HepG2 (cell line): ENCODE measurements around the gene HNRNPR. TPM values are rescaled to one million over a fixed set of nuclear protein-coding genes. Genes with fewer than 3 reads are reported as not detected.

Source experiments
- CREB1 ChIP-seq, 2 experiments: fragments of 450-650 bp in 1 of 2; IDR thresholded peaks; 2 replicates each; pipeline ENCODE4 v1.6.1; 2016 to 2017; ENCODE audit warnings: control low read depth in 1 of 2, mild to moderate bottlenecking in 1 of 2, missing compliant biosample characterization in 1 of 2, missing genetic modification characterization in 1 of 2
- FOSL2 ChIP-seq: sonication (generic); formaldehyde crosslinking; IDR thresholded peaks from 2 replicates; pipeline ENCODE4 v1.4.0; 2020; ENCODE audit warnings: missing genetic modification reagents
- HOXD1 ChIP-seq: sonication (generic); formaldehyde crosslinking; IDR thresholded peaks from 2 replicates; pipeline ENCODE4 v1.5.0; 2020; ENCODE audit warnings: missing genetic modification reagents
- YEATS4 ChIP-seq: sonication (generic); formaldehyde crosslinking; IDR thresholded peaks from 2 replicates; pipeline ENCODE4 v1.4.0; 2020; ENCODE audit warnings: missing genetic modification reagents, borderline replicate concordance
- ZNF256 ChIP-seq: sonication (generic); formaldehyde crosslinking; conservative IDR thresholded peaks from 2 replicates; pipeline ENCODE4 v1.4.0; 2020; ENCODE audit warnings: missing genetic modification reagents
- ZNF550 ChIP-seq: sonication (generic); formaldehyde crosslinking; IDR thresholded peaks from 2 replicates; pipeline ENCODE4 v1.4.0; 2020; ENCODE audit warnings: mild to moderate bottlenecking, missing genetic modification reagents, borderline replicate concordance
- ZNF572 ChIP-seq: sonication (generic); formaldehyde crosslinking; IDR thresholded peaks from 2 replicates; pipeline ENCODE4 v1.5.1; 2020; ENCODE audit warnings: mild to moderate bottlenecking, missing genetic modification reagents
- ZNF652 ChIP-seq: IDR thresholded peaks from 2 replicates; pipeline ENCODE4 v1.6.1; 2016; ENCODE audit warnings: low read depth, borderline replicate concordance
- polyA plus RNA-seq, 8 experiments: library from polyadenylated mRNA; depleted of rRNA in 3 of 8; stranded (reverse) in 7 of 8; unstranded in 1 of 8; fragments of >200 nt; fragmentation: Illumina TruSeq in 4 of 8; extraction: Trizol in 4 of 8; gene quantifications; 2 replicates each; pipeline versions ENCODE4 v1.2.1 to v1.2.3, GENCODE V29; 2011 to 2016; ENCODE audit warnings: low read depth in 4 of 8, missing spikeins in 1 of 8, mixed read lengths in 1 of 8; ENCODE audit not compliant: insufficient read depth in 1 of 8
- total RNA-seq, 5 experiments: library from RNA; depleted of rRNA; stranded (reverse); fragments of >200 nt; fragmentation: Illumina TruSeq; extraction: Trizol; gene quantifications; 2 replicates each; pipeline ENCODE4 v1.2.3, GENCODE V29; 2016; ENCODE audit warnings: low read depth in 1 of 5
- TF ChIP-seq, protein P1 (sequence below): sonication (generic); formaldehyde crosslinking; IDR thresholded peaks from 2 replicates; pipeline ENCODE4 v1.5.1; 2020; ENCODE audit warnings: mild to moderate bottlenecking, missing genetic modification reagents, borderline replicate concordance
- TF ChIP-seq, protein P2 (sequence below): sonication (generic); formaldehyde crosslinking; IDR thresholded peaks from 2 replicates; pipeline ENCODE4 v1.4.0; 2020; ENCODE audit warnings: missing genetic modification reagents, borderline replicate concordance
- TF ChIP-seq, protein P3 (sequence below): IDR thresholded peaks from 2 replicates; pipeline ENCODE4 v1.4.0; 2020; ENCODE audit warnings: mild to moderate bottlenecking, missing genetic modification reagents
- TF ChIP-seq, protein P4 (sequence below): sonication (generic); formaldehyde crosslinking; IDR thresholded peaks from 2 replicates; pipeline ENCODE4 v1.8.1; 2023; ENCODE audit warnings: missing genetic modification reagents, inconsistent platforms, borderline replicate concordance

The HNRNPR gene
- total and polyA plus RNA-seq, 2 of the 13 experiments (the other 11 are each of a cell fraction or from before 2014, with no cell fraction given): 133 to 216 TPM

DNA sequence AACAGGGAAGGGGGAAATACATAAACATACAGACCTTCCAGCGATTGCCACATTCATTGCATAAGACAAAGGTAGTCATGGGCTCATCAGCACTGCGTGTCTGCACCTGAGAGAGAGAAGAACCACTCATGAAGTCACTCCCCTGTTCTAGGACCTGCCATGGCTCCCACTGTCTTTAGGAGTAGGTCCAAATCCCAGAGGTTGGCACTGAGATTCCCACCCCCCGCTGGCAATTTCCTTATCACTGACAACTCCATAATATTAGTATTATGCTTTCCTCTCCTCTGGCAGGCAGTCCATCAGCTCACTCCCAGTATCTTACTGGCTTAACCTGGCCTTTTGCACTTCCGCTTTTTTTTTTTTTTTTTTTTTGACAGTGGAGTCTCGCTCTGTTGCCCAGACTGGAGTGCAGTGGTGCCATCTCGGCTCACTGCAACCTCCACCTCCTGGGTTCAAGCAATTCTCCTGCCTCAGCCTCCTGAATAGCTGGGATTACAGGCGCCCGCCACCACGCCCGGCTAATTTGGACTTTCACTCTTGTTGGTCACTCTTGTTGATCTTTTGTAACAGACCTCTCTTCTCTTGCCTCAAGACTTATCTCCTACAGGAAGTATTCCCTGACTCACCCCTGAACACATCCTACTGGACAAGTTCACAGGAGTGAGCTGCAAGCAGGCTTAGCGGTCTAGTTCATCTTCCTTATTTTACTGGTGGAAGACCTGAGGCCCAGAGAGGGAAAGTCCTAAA lies 40.4 kb upstream of the HNRNPR start (continued):
- TF ChIP-seq, protein P1, sequence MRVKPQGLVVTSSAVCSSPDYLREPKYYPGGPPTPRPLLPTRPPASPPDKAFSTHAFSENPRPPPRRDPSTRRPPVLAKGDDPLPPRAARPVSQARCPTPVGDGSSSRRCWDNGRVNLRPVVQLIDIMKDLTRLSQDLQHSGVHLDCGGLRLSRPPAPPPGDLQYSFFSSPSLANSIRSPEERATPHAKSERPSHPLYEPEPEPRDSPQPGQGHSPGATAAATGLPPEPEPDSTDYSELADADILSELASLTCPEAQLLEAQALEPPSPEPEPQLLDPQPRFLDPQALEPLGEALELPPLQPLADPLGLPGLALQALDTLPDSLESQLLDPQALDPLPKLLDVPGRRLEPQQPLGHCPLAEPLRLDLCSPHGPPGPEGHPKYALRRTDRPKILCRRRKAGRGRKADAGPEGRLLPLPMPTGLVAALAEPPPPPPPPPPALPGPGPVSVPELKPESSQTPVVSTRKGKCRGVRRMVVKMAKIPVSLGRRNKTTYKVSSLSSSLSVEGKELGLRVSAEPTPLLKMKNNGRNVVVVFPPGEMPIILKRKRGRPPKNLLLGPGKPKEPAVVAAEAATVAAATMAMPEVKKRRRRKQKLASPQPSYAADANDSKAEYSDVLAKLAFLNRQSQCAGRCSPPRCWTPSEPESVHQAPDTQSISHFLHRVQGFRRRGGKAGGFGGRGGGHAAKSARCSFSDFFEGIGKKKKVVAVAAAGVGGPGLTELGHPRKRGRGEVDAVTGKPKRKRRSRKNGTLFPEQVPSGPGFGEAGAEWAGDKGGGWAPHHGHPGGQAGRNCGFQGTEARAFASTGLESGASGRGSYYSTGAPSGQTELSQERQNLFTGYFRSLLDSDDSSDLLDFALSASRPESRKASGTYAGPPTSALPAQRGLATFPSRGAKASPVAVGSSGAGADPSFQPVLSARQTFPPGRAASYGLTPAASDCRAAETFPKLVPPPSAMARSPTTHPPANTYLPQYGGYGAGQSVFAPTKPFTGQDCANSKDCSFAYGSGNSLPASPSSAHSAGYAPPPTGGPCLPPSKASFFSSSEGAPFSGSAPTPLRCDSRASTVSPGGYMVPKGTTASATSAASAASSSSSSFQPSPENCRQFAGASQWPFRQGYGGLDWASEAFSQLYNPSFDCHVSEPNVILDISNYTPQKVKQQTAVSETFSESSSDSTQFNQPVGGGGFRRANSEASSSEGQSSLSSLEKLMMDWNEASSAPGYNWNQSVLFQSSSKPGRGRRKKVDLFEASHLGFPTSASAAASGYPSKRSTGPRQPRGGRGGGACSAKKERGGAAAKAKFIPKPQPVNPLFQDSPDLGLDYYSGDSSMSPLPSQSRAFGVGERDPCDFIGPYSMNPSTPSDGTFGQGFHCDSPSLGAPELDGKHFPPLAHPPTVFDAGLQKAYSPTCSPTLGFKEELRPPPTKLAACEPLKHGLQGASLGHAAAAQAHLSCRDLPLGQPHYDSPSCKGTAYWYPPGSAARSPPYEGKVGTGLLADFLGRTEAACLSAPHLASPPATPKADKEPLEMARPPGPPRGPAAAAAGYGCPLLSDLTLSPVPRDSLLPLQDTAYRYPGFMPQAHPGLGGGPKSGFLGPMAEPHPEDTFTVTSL: no peak
- TF ChIP-seq CREB1 (IDR thresholded peaks at IDR 0.05) (no peak), CREB1 (CRISPR knock-in tag; IDR thresholded peaks at IDR 0.05) (no peak), ZNF652 (CRISPR knock-in tag) (no peak), ZNF550 (CRISPR knock-in tag) (no peak), YEATS4 (CRISPR knock-in tag) (no peak), ZNF256 (CRISPR knock-in tag) (no peak), FOSL2 (peak; percentile 55), ZNF572 (no peak), HOXD1 (CRISPR knock-in tag) (no peak)
- TF ChIP-seq, protein P2, sequence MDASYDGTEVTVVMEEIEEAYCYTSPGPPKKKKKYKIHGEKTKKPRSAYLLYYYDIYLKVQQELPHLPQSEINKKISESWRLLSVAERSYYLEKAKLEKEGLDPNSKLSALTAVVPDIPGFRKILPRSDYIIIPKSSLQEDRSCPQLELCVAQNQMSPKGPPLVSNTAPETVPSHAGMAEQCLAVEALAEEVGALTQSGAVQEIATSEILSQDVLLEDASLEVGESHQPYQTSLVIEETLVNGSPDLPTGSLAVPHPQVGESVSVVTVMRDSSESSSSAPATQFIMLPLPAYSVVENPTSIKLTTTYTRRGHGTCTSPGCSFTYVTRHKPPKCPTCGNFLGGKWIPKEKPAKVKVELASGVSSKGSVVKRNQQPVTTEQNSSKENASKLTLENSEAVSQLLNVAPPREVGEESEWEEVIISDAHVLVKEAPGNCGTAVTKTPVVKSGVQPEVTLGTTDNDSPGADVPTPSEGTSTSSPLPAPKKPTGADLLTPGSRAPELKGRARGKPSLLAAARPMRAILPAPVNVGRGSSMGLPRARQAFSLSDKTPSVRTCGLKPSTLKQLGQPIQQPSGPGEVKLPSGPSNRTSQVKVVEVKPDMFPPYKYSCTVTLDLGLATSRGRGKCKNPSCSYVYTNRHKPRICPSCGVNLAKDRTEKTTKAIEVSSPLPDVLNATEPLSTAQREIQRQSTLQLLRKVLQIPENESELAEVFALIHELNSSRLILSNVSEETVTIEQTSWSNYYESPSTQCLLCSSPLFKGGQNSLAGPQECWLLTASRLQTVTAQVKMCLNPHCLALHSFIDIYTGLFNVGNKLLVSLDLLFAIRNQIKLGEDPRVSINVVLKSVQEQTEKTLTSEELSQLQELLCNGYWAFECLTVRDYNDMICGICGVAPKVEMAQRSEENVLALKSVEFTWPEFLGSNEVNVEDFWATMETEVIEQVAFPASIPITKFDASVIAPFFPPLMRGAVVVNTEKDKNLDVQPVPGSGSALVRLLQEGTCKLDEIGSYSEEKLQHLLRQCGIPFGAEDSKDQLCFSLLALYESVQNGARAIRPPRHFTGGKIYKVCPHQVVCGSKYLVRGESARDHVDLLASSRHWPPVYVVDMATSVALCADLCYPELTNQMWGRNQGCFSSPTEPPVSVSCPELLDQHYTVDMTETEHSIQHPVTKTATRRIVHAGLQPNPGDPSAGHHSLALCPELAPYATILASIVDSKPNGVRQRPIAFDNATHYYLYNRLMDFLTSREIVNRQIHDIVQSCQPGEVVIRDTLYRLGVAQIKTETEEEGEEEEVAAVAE: no peak
- TF ChIP-seq, protein P3, sequence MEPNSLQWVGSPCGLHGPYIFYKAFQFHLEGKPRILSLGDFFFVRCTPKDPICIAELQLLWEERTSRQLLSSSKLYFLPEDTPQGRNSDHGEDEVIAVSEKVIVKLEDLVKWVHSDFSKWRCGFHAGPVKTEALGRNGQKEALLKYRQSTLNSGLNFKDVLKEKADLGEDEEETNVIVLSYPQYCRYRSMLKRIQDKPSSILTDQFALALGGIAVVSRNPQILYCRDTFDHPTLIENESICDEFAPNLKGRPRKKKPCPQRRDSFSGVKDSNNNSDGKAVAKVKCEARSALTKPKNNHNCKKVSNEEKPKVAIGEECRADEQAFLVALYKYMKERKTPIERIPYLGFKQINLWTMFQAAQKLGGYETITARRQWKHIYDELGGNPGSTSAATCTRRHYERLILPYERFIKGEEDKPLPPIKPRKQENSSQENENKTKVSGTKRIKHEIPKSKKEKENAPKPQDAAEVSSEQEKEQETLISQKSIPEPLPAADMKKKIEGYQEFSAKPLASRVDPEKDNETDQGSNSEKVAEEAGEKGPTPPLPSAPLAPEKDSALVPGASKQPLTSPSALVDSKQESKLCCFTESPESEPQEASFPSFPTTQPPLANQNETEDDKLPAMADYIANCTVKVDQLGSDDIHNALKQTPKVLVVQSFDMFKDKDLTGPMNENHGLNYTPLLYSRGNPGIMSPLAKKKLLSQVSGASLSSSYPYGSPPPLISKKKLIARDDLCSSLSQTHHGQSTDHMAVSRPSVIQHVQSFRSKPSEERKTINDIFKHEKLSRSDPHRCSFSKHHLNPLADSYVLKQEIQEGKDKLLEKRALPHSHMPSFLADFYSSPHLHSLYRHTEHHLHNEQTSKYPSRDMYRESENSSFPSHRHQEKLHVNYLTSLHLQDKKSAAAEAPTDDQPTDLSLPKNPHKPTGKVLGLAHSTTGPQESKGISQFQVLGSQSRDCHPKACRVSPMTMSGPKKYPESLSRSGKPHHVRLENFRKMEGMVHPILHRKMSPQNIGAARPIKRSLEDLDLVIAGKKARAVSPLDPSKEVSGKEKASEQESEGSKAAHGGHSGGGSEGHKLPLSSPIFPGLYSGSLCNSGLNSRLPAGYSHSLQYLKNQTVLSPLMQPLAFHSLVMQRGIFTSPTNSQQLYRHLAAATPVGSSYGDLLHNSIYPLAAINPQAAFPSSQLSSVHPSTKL: peak; percentile 12; the same call in 1 of the 2 replicates
- TF ChIP-seq, protein P4, sequence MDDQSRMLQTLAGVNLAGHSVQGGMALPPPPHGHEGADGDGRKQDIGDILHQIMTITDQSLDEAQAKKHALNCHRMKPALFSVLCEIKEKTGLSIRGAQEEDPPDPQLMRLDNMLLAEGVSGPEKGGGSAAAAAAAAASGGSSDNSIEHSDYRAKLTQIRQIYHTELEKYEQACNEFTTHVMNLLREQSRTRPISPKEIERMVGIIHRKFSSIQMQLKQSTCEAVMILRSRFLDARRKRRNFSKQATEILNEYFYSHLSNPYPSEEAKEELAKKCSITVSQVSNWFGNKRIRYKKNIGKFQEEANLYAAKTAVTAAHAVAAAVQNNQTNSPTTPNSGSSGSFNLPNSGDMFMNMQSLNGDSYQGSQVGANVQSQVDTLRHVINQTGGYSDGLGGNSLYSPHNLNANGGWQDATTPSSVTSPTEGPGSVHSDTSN: no peak
